CD4-positive, alpha-beta T cell (primary cell): Measurements from ENCODE around the gene ANKRD40. TPM values are rescaled to one million over a fixed set of nuclear protein-coding genes. Genes with fewer than 3 reads are reported as not detected.

ENCODE experiments used
- ATAC-seq: fragments of 200-7000 bp; cut with Tn5 transposase; one replicate; pipeline ENCODE4 v1.10.0; 2022; ENCODE audit warnings: mild to moderate bottlenecking; ENCODE audit not compliant: poor library complexity
- CTCF ChIA-PET: fragments of 350-600 bp; sonication (Branson Sonifier 250); formaldehyde crosslinking; loops from one replicate; lab custom pipeline; 2021; ENCODE audit warnings: antibody characterized with exemption, inconsistent platforms; lab: Charles Lee
- POLR2A ChIA-PET: fragments of 350-600 bp; sonication (Branson Sonifier 250); formaldehyde crosslinking; loops from one replicate; lab custom pipeline; 2021; ENCODE audit warnings: antibody characterized with exemption, inconsistent platforms; lab: Charles Lee
- DNase-seq, 14 experiments: peaks; one replicate each; pipeline ENCODE4 v3.0.0-alpha.2; 2013 to 2020; ENCODE audit warnings: mixed read lengths in 2 of 14
- H3K27ac ChIP-seq, 2 donors: one replicate each; pipeline versions ENCODE4 v1.5.1 to v1.7.0; 2013; ENCODE audit warnings: low read length in 2 of 2, low read depth in 1 of 2, mild to moderate bottlenecking in 1 of 2
- H3K27me3 ChIP-seq, 2 experiments: 1 replicate in 1 of 2; 2 replicates in 1 of 2; pipeline versions ENCODE4 v1.6.1 to v1.7.0; 2013; ENCODE audit warnings: low read length in 2 of 2, control low read depth in 1 of 2, mild to moderate bottlenecking in 1 of 2, moderate library complexity in 1 of 2; ENCODE audit not compliant: insufficient read depth in 2 of 2, control insufficient read depth in 1 of 2
- H3K36me3 ChIP-seq: one replicate; pipeline ENCODE4 v1.6.1; 2013; ENCODE audit warnings: low read length, control low read depth; ENCODE audit not compliant: insufficient read depth
- H3K4me1 ChIP-seq: one replicate; pipeline ENCODE4 v1.6.1; 2013; ENCODE audit warnings: low read length, control low read depth; ENCODE audit not compliant: insufficient read depth
- H3K4me3 ChIP-seq: one replicate; pipeline ENCODE4 v1.5.1; 2013; ENCODE audit warnings: mild to moderate bottlenecking, low read length, moderate library complexity
- H3K9me3 ChIP-seq, 2 experiments: 1 replicate in 1 of 2; 2 replicates in 1 of 2; pipeline versions ENCODE4 v1.6.1 to v1.7.0; 2013; ENCODE audit warnings: low read length in 2 of 2, mild to moderate bottlenecking in 2 of 2, control low read depth in 1 of 2, moderate library complexity in 1 of 2; ENCODE audit not compliant: control insufficient read depth in 1 of 2, insufficient read depth in 1 of 2
- H3K27ac Mint-ChIP-seq: one replicate; pipeline ENCODE4 v1.8.0; 2020; ENCODE audit warnings: mixed read lengths
- H3K27me3 Mint-ChIP-seq: one replicate; pipeline ENCODE4 v1.8.0; 2021; ENCODE audit warnings: mixed read lengths
- H3K36me3 Mint-ChIP-seq: one replicate; pipeline ENCODE4 v1.8.0; 2021; ENCODE audit warnings: low read depth, mixed read lengths
- H3K4me1 Mint-ChIP-seq: one replicate; pipeline ENCODE4 v1.8.0; 2021; ENCODE audit warnings: low read depth, mixed read lengths
- H3K4me3 Mint-ChIP-seq: one replicate; pipeline ENCODE4 v1.8.0; 2020; ENCODE audit warnings: mild to moderate bottlenecking, mixed read lengths
- H3K9me3 Mint-ChIP-seq: one replicate; pipeline ENCODE4 v1.8.0; 2020; ENCODE audit warnings: mixed read lengths
- intact Hi-C, 2 experiments: fragments of 100-400 bp; cut with DNase I in 1 of 2; cut with micrococcal nuclease in 1 of 2; formaldehyde crosslinking; loops; one replicate each; pipeline versions ENCODE4 v1.15.1 to v1.9.0; 2023 to 2025; cut with DNase I, micrococcal nuclease
- total RNA-seq, 174 experiments: library from RNA in 2 of 174; stranded (reverse) in 2 of 174; gene quantifications; one replicate each; pipeline ENCODE4 v1.2.3 and lab custom pipeline; 2021 to 2026
- TF ChIP-seq, protein P1 (sequence below): fragments of 200-600 bp; IDR thresholded peaks from one replicate; pipeline ENCODE4 v1.8.0; 2022; ENCODE audit warnings: antibody characterized with exemption, mild to moderate bottlenecking

The ANKRD40 gene
- total RNA-seq, 2 experiments from 2014 or later = 22.8 to 24.0 TPM

DNA sequence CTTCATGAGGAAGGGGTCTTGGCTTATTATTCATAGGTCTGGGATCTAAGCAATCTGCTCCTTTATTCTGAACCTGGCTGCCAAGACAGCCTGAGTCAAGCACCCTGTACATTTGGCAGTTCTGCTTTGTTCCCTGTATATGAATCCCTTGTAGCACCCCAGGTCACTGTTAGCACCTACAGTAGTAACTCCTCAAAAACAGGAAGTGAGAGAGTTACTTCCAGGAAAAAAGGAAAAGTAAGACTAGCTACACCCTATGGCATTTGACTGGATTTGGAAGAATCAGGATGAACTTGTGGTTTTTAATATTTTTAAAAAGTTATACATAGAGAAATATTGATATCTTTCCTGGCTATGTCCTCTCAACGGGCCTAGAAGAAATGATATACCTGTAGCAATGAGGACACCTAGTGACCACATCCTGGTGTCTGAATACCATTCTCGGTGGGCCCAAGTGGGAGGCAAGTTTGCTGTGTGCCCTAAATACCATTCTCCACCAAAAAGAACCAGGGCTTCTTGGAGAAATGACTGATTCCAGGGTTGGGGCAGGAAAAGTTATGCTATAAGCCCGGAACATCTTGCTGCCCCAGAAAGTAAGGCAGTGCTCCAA, 9.9 kb downstream of the ANKRD40 start:
- Histone ChIP-seq H3K9me3 (no peaks in the 10 kb centered on the region), H3K4me1 (peaks cover 2% of the 10 kb centered on the region), H3K27me3 (no peaks in the 10 kb centered on the region), H3K4me3 (no peak overlapping the region), H3K36me3 (peaks cover 76% of the 10 kb centered on the region), H3K27ac (no peak overlapping the region)
- no peak overlapping the region for H3K27ac Mint-ChIP-seq
- H3K4me1 Mint-ChIP-seq = peaks cover 26% of the 10 kb centered on the region
- H3K27me3 Mint-ChIP-seq = no peaks in the 10 kb centered on the region
- ATAC-seq (no peak), DNase-seq (peak in 2 of 14 experiments; percentile 19 to 21)
- no peaks in the 10 kb centered on the region for H3K9me3 Mint-ChIP-seq
- intact Hi-C loops = loop anchor here in 1 of 2 experiments (5.0 kb wide), 4 partner anchors 45 to 220 kb away; partner anchors contain the start of genes ABCC3, RSAD1 and SPATA20
- TF ChIP-seq, protein P1, sequence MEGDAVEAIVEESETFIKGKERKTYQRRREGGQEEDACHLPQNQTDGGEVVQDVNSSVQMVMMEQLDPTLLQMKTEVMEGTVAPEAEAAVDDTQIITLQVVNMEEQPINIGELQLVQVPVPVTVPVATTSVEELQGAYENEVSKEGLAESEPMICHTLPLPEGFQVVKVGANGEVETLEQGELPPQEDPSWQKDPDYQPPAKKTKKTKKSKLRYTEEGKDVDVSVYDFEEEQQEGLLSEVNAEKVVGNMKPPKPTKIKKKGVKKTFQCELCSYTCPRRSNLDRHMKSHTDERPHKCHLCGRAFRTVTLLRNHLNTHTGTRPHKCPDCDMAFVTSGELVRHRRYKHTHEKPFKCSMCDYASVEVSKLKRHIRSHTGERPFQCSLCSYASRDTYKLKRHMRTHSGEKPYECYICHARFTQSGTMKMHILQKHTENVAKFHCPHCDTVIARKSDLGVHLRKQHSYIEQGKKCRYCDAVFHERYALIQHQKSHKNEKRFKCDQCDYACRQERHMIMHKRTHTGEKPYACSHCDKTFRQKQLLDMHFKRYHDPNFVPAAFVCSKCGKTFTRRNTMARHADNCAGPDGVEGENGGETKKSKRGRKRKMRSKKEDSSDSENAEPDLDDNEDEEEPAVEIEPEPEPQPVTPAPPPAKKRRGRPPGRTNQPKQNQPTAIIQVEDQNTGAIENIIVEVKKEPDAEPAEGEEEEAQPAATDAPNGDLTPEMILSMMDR = no peak
- peaks cover 93% of the 10 kb centered on the region for H3K36me3 Mint-ChIP-seq
- CTCF ChIA-PET = no interaction called here
- POLR2A ChIA-PET = no interaction called here
- no peak overlapping the region for H3K4me3 Mint-ChIP-seq

DNA sequence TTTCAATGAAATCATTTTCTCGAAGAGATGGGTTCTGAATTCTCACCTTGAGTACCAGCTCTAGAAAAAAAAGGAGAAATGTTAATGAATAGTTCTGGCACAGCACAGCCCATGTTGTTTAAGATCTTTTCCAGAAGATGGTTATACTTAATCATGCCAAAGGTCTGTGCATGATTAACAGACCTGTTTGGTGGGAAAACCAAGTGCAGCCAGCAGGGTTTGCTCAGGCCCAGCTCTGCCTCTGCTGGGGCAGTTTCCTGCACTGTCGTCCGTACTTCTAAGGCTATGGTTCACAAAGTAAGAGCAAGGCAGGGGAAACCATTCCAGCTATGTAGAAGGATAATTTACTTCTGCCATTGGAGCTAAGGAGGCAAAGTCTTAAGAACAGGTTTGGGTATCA, 10.7 kb downstream of the ANKRD40 start:
- Histone ChIP-seq H3K4me1 (peaks cover 2% of the 10 kb centered on the region), H3K4me3 (no peak overlapping the region), H3K27me3 (no peaks in the 10 kb centered on the region), H3K36me3 (peaks cover 78% of the 10 kb centered on the region), H3K9me3 (no peaks in the 10 kb centered on the region), H3K27ac (no peak overlapping the region)
- POLR2A ChIA-PET = interaction anchor here (0.7 to 1.0 kb wide), 2 partner anchors 22 to 39 kb away, joined by 3 read pairs; partner anchors contain the start of gene LUC7L3
- Mint-ChIP-seq H3K27me3 (no peaks in the 10 kb centered on the region), H3K4me3 (no peak overlapping the region), H3K36me3 (peaks cover 91% of the 10 kb centered on the region), H3K9me3 (no peaks in the 10 kb centered on the region), H3K4me1 (peaks cover 26% of the 10 kb centered on the region), H3K27ac (no peak overlapping the region)
- ATAC-seq = no peak
- TF ChIP-seq, protein P1 = no peak
- no peak for DNase-seq
- intact Hi-C loops = loop anchor here in 1 of 2 experiments (5.0 kb wide), 4 partner anchors 45 to 220 kb away; partner anchors contain the start of genes ABCC3, RSAD1 and SPATA20
- CTCF ChIA-PET = no interaction called here

DNA sequence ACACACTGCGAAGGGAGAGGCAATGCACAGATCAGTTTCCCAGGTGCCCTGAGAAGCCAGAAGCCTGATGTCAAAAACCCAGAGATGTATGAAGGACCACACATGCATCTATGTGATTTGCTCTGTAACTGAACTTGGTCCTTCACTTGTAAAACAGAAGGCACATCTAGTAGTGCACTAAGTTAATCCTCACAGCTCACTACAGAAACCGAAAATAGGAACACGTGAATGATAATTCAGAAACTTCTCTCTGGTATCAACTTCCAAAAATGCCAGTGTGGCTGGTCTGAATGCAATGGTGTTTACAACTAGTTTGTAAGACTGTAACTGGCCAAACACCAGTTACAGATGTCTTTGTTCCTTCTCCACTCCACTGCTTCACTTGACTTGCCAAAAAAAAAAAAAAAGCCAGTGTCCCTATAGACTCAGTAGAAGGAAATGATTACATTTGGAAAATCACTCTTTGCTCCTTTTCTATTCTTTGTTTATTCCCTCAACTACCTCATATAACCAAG, 11.3 kb downstream of the ANKRD40 start:
- Histone ChIP-seq H3K36me3 (peaks cover 78% of the 10 kb centered on the region), H3K27me3 (no peaks in the 10 kb centered on the region), H3K27ac (no peak overlapping the region), H3K4me3 (no peak overlapping the region), H3K9me3 (no peaks in the 10 kb centered on the region), H3K4me1 (peaks cover 2% of the 10 kb centered on the region)
- H3K27ac Mint-ChIP-seq = no peak overlapping the region
- H3K27me3 Mint-ChIP-seq = no peaks in the 10 kb centered on the region
- TF ChIP-seq, protein P1 = no peak
- peaks cover 84% of the 10 kb centered on the region for H3K36me3 Mint-ChIP-seq
- POLR2A ChIA-PET = interaction anchor here (0.7 to 1.0 kb wide), 2 partner anchors 23 to 39 kb away, joined by 3 read pairs; partner anchors contain the start of gene LUC7L3
- intact Hi-C loops = loop anchor here in 1 of 2 experiments (5.0 kb wide), 4 partner anchors 46 to 219 kb away; partner anchors contain the start of genes ABCC3, RSAD1 and SPATA20
- DNase-seq = no peak
- CTCF ChIA-PET = interaction anchor here (1.3 kb wide), 1 partner anchor 66 kb away, joined by 4 read pairs; no protein-coding TSS in a partner anchor
- H3K4me3 Mint-ChIP-seq = no peak overlapping the region
- H3K4me1 Mint-ChIP-seq = peaks cover 21% of the 10 kb centered on the region
- H3K9me3 Mint-ChIP-seq = no peaks in the 10 kb centered on the region
- ATAC-seq = no peak
